Osteoblast (primary cell): ENCODE measurements around the gene SP7. TPM values are rescaled to one million over a fixed set of nuclear protein-coding genes. Genes with fewer than 3 reads are reported as not detected.

Experiments
- DNase-seq: peaks from one replicate; pipeline ENCODE4 v3.0.0; 2011; ENCODE audit warnings: low spot score, mixed read lengths; ENCODE audit not compliant: insufficient read length; ENCODE audit errors: missing footprints
- H2AFZ ChIP-seq: 2 replicates; pipeline ENCODE4 v1.6.0; 2011; ENCODE audit warnings: mild to moderate bottlenecking, low read length
- H3K27ac ChIP-seq: 2 replicates; pipeline ENCODE4 v1.5.1; 2011; ENCODE audit warnings: mild to moderate bottlenecking, low read depth, low read length, moderate library complexity
- H3K27me3 ChIP-seq: 2 replicates; pipeline ENCODE4 v1.6.0; 2012; ENCODE audit warnings: mild to moderate bottlenecking, control low read depth, inconsistent platforms, low read length, moderate library complexity; ENCODE audit not compliant: insufficient read depth
- H3K36me3 ChIP-seq: 2 replicates; pipeline ENCODE4 v1.5.1; 2011; ENCODE audit warnings: mild to moderate bottlenecking, low read length, control low read depth, moderate library complexity; ENCODE audit not compliant: insufficient read depth
- H3K4me1 ChIP-seq: 2 replicates; pipeline ENCODE4 v1.5.1; 2011; ENCODE audit warnings: mild to moderate bottlenecking, low read length, control low read depth, moderate library complexity; ENCODE audit not compliant: insufficient read depth
- H3K4me2 ChIP-seq: 2 replicates; pipeline ENCODE4 v1.6.0; 2011; ENCODE audit warnings: mild to moderate bottlenecking, low read length; ENCODE audit not compliant: insufficient read depth
- H3K4me3 ChIP-seq: fragments of 200-600 bp; sonication (generic); 3 replicates; pipeline ENCODE4 v1.5.1; 2012; ENCODE audit warnings: mild to moderate bottlenecking, low read length, inconsistent platforms; ENCODE audit not compliant: insufficient read depth
- H3K79me2 ChIP-seq: 2 replicates; pipeline ENCODE4 v1.6.0; 2012; ENCODE audit warnings: mild to moderate bottlenecking, low read length, control low read depth, inconsistent platforms; ENCODE audit not compliant: insufficient read depth
- H3K9me3 ChIP-seq: 2 replicates; pipeline ENCODE4 v1.5.1; 2011; ENCODE audit warnings: low read depth, low read length, control low read depth
- H4K20me1 ChIP-seq: 2 replicates; pipeline ENCODE4 v1.6.0; 2012; ENCODE audit warnings: mild to moderate bottlenecking, low read length, control low read depth; ENCODE audit not compliant: insufficient read depth
- total RNA-seq: library from RNA; depleted of rRNA; stranded (reverse); fragments of >200 nt; gene quantifications from 2 replicates; pipeline ENCODE4 v1.2.3, GENCODE V29; 2012
- TF ChIP-seq, protein P1 (sequence below): IDR thresholded peaks from 2 replicates; pipeline ENCODE4 v1.5.1; 2011; ENCODE audit warnings: mild to moderate bottlenecking, low read depth, low read length, moderate library complexity; ENCODE audit errors: extremely low read depth

SP7 gene
- total RNA-seq, 1 donor = not detected

DNA sequence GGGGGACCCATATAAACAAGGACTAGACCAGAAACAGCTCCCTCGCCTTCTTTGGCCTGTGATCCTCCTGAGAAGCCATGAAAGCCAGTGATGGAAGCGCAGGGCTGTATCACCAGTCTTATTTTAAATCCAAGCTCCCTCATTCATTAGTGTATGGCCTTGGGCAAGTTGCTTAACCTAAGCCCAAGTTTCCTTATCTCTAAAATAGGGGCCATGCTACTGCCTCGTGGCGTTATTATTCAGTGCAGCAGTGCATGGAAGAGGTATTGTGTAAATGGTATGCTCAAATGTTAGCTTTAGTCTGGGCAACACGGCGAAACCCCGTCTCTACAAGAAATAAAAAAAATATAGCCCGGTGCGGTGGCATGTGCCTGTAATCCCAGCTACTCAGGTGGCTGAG, 58.2 kb downstream of the SP7 start:
- Histone ChIP-seq H2AFZ (no peak overlapping the region), H3K79me2 (no peaks in the 10 kb centered on the region), H3K27me3 (no peaks in the 10 kb centered on the region), H3K36me3 (peaks cover 45% of the 10 kb centered on the region), H3K4me2 (no peak overlapping the region), H3K27ac (no peak overlapping the region), H3K4me3 (no peak overlapping the region), H3K4me1 (no peaks in the 10 kb centered on the region), H4K20me1 (no peaks in the 10 kb centered on the region), H3K9me3 (no peaks in the 10 kb centered on the region)
- TF ChIP-seq, protein P1, sequence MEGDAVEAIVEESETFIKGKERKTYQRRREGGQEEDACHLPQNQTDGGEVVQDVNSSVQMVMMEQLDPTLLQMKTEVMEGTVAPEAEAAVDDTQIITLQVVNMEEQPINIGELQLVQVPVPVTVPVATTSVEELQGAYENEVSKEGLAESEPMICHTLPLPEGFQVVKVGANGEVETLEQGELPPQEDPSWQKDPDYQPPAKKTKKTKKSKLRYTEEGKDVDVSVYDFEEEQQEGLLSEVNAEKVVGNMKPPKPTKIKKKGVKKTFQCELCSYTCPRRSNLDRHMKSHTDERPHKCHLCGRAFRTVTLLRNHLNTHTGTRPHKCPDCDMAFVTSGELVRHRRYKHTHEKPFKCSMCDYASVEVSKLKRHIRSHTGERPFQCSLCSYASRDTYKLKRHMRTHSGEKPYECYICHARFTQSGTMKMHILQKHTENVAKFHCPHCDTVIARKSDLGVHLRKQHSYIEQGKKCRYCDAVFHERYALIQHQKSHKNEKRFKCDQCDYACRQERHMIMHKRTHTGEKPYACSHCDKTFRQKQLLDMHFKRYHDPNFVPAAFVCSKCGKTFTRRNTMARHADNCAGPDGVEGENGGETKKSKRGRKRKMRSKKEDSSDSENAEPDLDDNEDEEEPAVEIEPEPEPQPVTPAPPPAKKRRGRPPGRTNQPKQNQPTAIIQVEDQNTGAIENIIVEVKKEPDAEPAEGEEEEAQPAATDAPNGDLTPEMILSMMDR = no peak
- DNase-seq = peak; percentile 65

Other genes starting within 250 kb of the SP7 start
- 431 and 577 TPM in 2 replicates for gene IGFBP6, start 238.7 kb downstream of the SP7 start, total RNA-seq
- gene SOAT2, start 232.9 kb downstream of the SP7 start, total RNA-seq = not detected in 2 replicates
- gene ZNF740, start 155.6 kb downstream of the SP7 start, total RNA-seq = 14.7 and 19.5 TPM in 2 replicates
- 9.1 and 9.4 TPM in 2 replicates for gene CSAD, start 155.4 kb downstream of the SP7 start, total RNA-seq
- 0.88 and 1.1 TPM in 2 replicates for gene ITGB7, start 129.1 kb downstream of the SP7 start, total RNA-seq
- 46.6 and 49.9 TPM in 2 replicates for gene RARG, start 104.1 kb downstream of the SP7 start, total RNA-seq
- 0.72 and 1.8 TPM in 2 replicates for gene ESPL1, start 68.1 kb downstream of the SP7 start, total RNA-seq
- 323 and 324 TPM in 2 replicates for gene PFDN5, start 40.8 kb downstream of the SP7 start, total RNA-seq
- 32.9 and 34.2 TPM in 2 replicates for gene MYG1, start 36.7 kb downstream of the SP7 start, total RNA-seq
- gene AAAS, start 14.7 kb downstream of the SP7 start, total RNA-seq = 37.4 and 39.8 TPM in 2 replicates
- 50.3 and 56.0 TPM in 2 replicates for gene SP1, start 43.8 kb upstream of the SP7 start, total RNA-seq
- not detected in 2 replicates for gene AMHR2, start 87.5 kb upstream of the SP7 start, total RNA-seq
- gene PRR13, start 105.4 kb upstream of the SP7 start, total RNA-seq = 55.0 and 64.2 TPM in 2 replicates
- gene PCBP2, start 115.7 kb upstream of the SP7 start, total RNA-seq = 247 and 293 TPM in 2 replicates
- 49.6 and 51.9 TPM in 2 replicates for gene MAP3K12, start 163.1 kb upstream of the SP7 start, total RNA-seq
- gene TARBP2, start 164.9 kb upstream of the SP7 start, total RNA-seq = 33.0 and 35.5 TPM in 2 replicates
- not detected in 2 replicates for gene NPFF, start 171.1 kb upstream of the SP7 start, total RNA-seq